ENCODE data around the gene ACR. TPM values are rescaled to one million over a fixed set of nuclear protein-coding genes. Genes with fewer than 3 reads are reported as not detected.
A peak's percentile ranks its signal among the peaks of the same experiment; 100 is the strongest.

The ACR gene
- total RNA-seq, 1 donor from 2014 or later, result not detected

GRCh38 chr22:50722048-50722701, 15.8 kb upstream of the ACR start:
- ATAC-seq (ENCODE audit: low read depth) (no peak), DNase-seq (no peak)
- no peak overlapping the region for H3K4me3 Mint-ChIP-seq
- TF ChIP-seq CTCF (IDR thresholded peaks at IDR 0.05), result no peak
- peaks cover 7% of the 10 kb centered on the region for H3K4me1 Mint-ChIP-seq
- ChIA-PET CTCF (no interaction called here), POLR2A (no interaction called here)
- no peaks in the 10 kb centered on the region for H3K9me3 Mint-ChIP-seq
- H3K36me3 Mint-ChIP-seq (ENCODE audit: low read depth), result no peaks in the 10 kb centered on the region
- no peak overlapping the region for H3K27ac Mint-ChIP-seq
- H3K27me3 Mint-ChIP-seq, result no peaks in the 10 kb centered on the region
- intact Hi-C loops (cut with micrococcal nuclease), result no loop called here

DNA sequence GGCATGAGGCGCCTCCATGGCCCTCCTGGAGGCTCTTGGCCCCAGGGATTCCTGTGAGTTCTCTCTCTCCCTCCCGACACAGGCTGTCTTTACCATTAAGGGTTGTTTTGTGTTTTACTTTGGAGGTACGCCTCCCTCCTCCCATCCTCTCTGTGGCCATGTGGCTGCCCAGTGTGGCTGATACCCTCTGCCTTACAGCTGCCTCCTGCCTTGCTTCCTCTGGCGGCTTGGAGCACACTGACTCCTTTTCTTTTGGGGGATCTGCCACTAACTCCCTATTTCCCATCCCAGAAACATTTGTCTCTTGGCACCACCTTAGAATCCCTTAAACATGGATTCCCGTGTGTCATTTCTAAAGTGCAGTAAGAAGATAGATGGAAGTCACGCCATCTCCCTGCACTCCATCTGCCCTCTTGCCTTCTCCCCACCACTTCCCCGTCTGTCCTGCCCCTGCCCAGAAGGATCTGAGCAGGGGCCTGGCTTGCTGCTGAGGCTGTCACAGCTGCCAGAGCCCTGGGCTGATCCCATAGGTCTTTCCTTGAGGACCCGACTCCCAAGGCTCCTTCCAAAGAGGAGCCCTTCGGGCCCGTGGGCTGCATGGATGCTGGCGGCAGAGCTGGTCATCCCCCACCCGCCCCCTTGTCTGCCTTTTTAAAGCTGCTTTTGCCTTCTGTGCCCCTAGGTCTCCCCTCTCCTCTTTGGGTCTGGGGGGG, 15.1 kb upstream of the ACR start:
- ChIA-PET POLR2A (no interaction called here), CTCF (no interaction called here)

GRCh38 chr22:50723991-50724390, 14.0 kb upstream of the ACR start:
- no peak for DNase-seq
- peak; percentile 18 for ATAC-seq (ENCODE audit: low read depth)
- Mint-ChIP-seq H3K9me3 (no peaks in the 10 kb centered on the region), H3K27me3 (no peaks in the 10 kb centered on the region), H3K27ac (no peak overlapping the region), H3K4me3 (no peak overlapping the region), H3K4me1 (peaks cover 8% of the 10 kb centered on the region), H3K36me3 (ENCODE audit: low read depth) (no peaks in the 10 kb centered on the region)
- intact Hi-C loops (cut with micrococcal nuclease), result no loop called here
- ChIA-PET CTCF (no interaction called here), POLR2A (no interaction called here)
- no peak for TF ChIP-seq CTCF (IDR thresholded peaks at IDR 0.05)

More for the DNA sequence above, 15.1 kb upstream of the ACR start:
- no peak for TF ChIP-seq CTCF (IDR thresholded peaks at IDR 0.05)
- H3K9me3 Mint-ChIP-seq, result no peaks in the 10 kb centered on the region
- H3K4me1 Mint-ChIP-seq, result peaks cover 7% of the 10 kb centered on the region
- H3K27ac Mint-ChIP-seq, result no peak overlapping the region
- intact Hi-C loops (cut with micrococcal nuclease), result no loop called here
- H3K36me3 Mint-ChIP-seq (ENCODE audit: low read depth), result no peaks in the 10 kb centered on the region
- ATAC-seq (ENCODE audit: low read depth), result no peak
- no peak overlapping the region for H3K4me3 Mint-ChIP-seq
- no peak for DNase-seq
- H3K27me3 Mint-ChIP-seq, result no peaks in the 10 kb centered on the region

GRCh38 chr22:50724616-50725015, 13.4 kb upstream of the ACR start:
- DNase-seq (no peak), ATAC-seq (ENCODE audit: low read depth) (no peak)
- no peak overlapping the region for H3K27ac Mint-ChIP-seq
- ChIA-PET POLR2A (no interaction called here), CTCF (no interaction called here)
- no peak for TF ChIP-seq CTCF (IDR thresholded peaks at IDR 0.05)
- intact Hi-C loops (cut with micrococcal nuclease), result no loop called here
- H3K9me3 Mint-ChIP-seq, result no peaks in the 10 kb centered on the region
- H3K27me3 Mint-ChIP-seq, result no peaks in the 10 kb centered on the region
- no peaks in the 10 kb centered on the region for H3K36me3 Mint-ChIP-seq (ENCODE audit: low read depth)
- peaks cover 12% of the 10 kb centered on the region for H3K4me1 Mint-ChIP-seq
- H3K4me3 Mint-ChIP-seq, result no peak overlapping the region

DNA sequence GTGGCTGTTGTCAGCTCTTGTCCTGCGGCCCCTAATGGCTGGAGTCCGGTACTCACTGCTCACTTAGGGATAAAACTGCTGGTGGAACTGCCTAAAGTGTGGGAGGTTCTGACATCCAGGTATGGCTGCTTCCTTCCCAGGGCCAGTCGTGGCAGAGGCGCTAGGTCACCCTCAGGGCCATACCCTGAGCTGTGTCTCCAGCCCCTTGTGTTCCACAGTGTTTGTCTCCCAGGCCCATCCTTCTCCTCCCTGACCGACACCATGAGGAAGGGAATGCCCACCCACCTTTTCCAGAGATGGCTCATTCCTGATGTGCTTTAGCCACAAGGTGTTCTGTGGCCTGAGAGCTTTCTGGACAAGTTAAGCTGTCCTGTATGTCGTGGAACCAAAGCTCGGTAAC, 12.4 kb upstream of the ACR start:
- POLR2A ChIA-PET, result no interaction called here
- intact Hi-C loops (cut with micrococcal nuclease), result no loop called here
- H3K4me3 Mint-ChIP-seq, result no peak overlapping the region
- no peak for DNase-seq
- H3K36me3 Mint-ChIP-seq (ENCODE audit: low read depth), result no peaks in the 10 kb centered on the region
- peaks cover 13% of the 10 kb centered on the region for H3K4me1 Mint-ChIP-seq
- H3K27ac Mint-ChIP-seq, result no peak overlapping the region
- no peak for TF ChIP-seq CTCF (IDR thresholded peaks at IDR 0.05)
- ATAC-seq (ENCODE audit: low read depth), result no peak
- CTCF ChIA-PET, result no interaction called here
- H3K9me3 Mint-ChIP-seq, result no peaks in the 10 kb centered on the region
- H3K27me3 Mint-ChIP-seq, result no peaks in the 10 kb centered on the region
